Lower leg skin (tissue), 3 donors: ENCODE measurements around the gene C17orf58.

ENCODE experiments used
- POLR2A ChIP-seq, 2 donors: fragments of 450-650 bp; IDR thresholded peaks; one replicate each; pipeline ENCODE4 v1.6.1; 2016 to 2017; ENCODE audit warnings: antibody characterized with exemption in 2 of 2, mild to moderate bottlenecking in 1 of 2, moderate library complexity in 1 of 2
- TF ChIP-seq, protein P1 (sequence below), 3 donors: fragments of 450-650 bp; IDR thresholded peaks; one replicate each; pipeline ENCODE4 v1.5.1; 2016; ENCODE audit warnings: antibody characterized with exemption in 3 of 3, mild to moderate bottlenecking in 3 of 3, moderate library complexity in 2 of 3

GRCh38 chr17:67995570-67996263, 552 bp downstream of the C17orf58 start:
- no peak for TF ChIP-seq POLR2A (IDR thresholded peaks at IDR 0.05)
- TF ChIP-seq, protein P1, sequence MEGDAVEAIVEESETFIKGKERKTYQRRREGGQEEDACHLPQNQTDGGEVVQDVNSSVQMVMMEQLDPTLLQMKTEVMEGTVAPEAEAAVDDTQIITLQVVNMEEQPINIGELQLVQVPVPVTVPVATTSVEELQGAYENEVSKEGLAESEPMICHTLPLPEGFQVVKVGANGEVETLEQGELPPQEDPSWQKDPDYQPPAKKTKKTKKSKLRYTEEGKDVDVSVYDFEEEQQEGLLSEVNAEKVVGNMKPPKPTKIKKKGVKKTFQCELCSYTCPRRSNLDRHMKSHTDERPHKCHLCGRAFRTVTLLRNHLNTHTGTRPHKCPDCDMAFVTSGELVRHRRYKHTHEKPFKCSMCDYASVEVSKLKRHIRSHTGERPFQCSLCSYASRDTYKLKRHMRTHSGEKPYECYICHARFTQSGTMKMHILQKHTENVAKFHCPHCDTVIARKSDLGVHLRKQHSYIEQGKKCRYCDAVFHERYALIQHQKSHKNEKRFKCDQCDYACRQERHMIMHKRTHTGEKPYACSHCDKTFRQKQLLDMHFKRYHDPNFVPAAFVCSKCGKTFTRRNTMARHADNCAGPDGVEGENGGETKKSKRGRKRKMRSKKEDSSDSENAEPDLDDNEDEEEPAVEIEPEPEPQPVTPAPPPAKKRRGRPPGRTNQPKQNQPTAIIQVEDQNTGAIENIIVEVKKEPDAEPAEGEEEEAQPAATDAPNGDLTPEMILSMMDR (IDR thresholded peaks at IDR 0.05) = no peak
